ENCODE data around the gene SPN. TPM values are rescaled to one million over a fixed set of nuclear protein-coding genes. Genes with fewer than 3 reads are reported as not detected.
"Not testable (repeated sequence)": the region's sequence is repeated elsewhere in the genome, so short reads cannot be mapped to it uniquely, and the experiment has no call there.

SPN gene
- total RNA-seq, 4 donors from 2014 or later = 4.0 to 5.7 (median 4.7) TPM

GRCh38 chr16:29664091-29664921, 1.3 kb downstream of the SPN start:
- WGBS, 2 donors = 72 to 81% methylated on average over 35 of the region's 35 CpGs
- no peak for DNase-seq (ENCODE audit: low spot score in 2 of 2)
- H3K4me3 ChIP-seq (ENCODE audit: low read depth, poor library complexity, severe bottlenecking) = no peak overlapping the region
- TF ChIP-seq CTCF (IDR thresholded peaks at IDR 0.05) = no peak
- TF ChIP-seq POLR2A (IDR thresholded peaks at IDR 0.05) = no peak
- intact Hi-C loops (cut with DNase I; ENCODE audit: low total_unique reads) = no loop called here

GRCh38 chr16:29665294-29666077, 2.4 kb downstream of the SPN start:
- no peak overlapping the region for H3K4me3 ChIP-seq (ENCODE audit: low read depth, poor library complexity, severe bottlenecking)
- TF ChIP-seq CTCF (IDR thresholded peaks at IDR 0.05) = no peak
- TF ChIP-seq POLR2A (IDR thresholded peaks at IDR 0.05) = no peak
- WGBS, 2 donors = 58 to 71% methylated on average over 11 to 15 of the region's 15 CpGs
- intact Hi-C loops (cut with DNase I; ENCODE audit: low total_unique reads) = no loop called here
- no peak for DNase-seq (ENCODE audit: low spot score in 2 of 2)

GRCh38 chr16:29667322-29667610, 4.2 kb downstream of the SPN start:
- H3K4me3 ChIP-seq (ENCODE audit: low read depth, poor library complexity, severe bottlenecking); DNase-seq (ENCODE audit: low spot score in 2 of 2); intact Hi-C loops (cut with DNase I; ENCODE audit: low total_unique reads): not testable (repeated sequence)
- 88 to 91% methylated on average over 6 of the region's 6 CpGs for WGBS, 2 donors

- 93 to 94% methylated on average over 12 of the region's 12 CpGs for WGBS, 2 donors
- H3K4me3 ChIP-seq (ENCODE audit: low read depth, poor library complexity, severe bottlenecking) = no peak overlapping the region
- TF ChIP-seq CTCF (IDR thresholded peaks at IDR 0.05) (no peak), POLR2A (IDR thresholded peaks at IDR 0.05) (no peak)
- intact Hi-C loops (cut with DNase I; ENCODE audit: low total_unique reads) = no loop called here
- DNase-seq (ENCODE audit: low spot score in 2 of 2) = no peak
Measured at GRCh38 chr16:29667755-29668154, 4.7 kb downstream of the SPN start.

DNA sequence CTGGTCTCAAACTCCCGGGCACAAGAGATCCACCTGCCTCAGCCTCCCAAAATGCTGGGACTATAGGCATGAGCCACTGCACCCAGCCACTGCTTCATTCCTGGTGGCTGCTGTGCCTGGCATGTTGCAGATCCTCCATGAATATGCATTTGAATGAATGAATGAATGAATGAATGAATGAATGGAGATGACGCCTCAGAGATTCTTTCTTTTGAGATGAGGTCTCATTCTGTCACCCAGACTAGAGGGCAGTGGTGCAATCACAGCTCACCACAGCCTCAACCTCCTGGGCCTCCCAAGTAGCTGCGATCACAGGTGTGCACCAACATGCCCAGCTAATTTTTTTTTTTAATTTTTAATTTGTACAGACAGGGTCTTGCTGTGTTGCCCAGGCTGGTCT, 5.2 kb downstream of the SPN start:
- TF ChIP-seq POLR2A (IDR thresholded peaks at IDR 0.05) (no peak), CTCF (IDR thresholded peaks at IDR 0.05) (no peak)
- intact Hi-C loops (cut with DNase I; ENCODE audit: low total_unique reads) = no loop called here
- WGBS, 2 donors = 92 to 97% methylated on average over 3 of the region's 3 CpGs
- H3K4me3 ChIP-seq (ENCODE audit: low read depth, poor library complexity, severe bottlenecking) = no peak overlapping the region
- DNase-seq (ENCODE audit: low spot score in 2 of 2) = no peak

DNA sequence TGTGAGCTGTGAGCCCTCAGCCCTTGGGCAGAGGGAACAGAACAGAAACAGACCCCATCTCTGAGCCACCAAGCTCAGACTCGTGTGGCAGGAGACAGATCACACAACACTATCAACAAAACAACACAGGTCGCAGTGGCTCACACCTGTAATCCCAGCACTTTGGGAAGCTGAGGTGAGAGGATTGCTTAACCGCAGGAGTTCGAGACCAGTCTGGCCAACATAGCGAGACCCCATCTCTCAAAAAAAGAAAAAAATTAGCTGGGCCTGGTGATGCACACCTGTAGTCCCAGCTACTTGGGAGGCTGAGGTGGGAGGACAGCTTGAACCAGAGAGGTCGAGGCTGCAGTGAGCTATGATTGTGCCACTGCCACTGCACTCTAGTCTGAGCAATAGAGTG, 10.5 kb downstream of the SPN start:
- intact Hi-C loops (cut with DNase I; ENCODE audit: low total_unique reads) = no loop called here
- 92 to 94% methylated on average over 6 of the region's 6 CpGs for WGBS, 2 donors
- no peak for TF ChIP-seq POLR2A (IDR thresholded peaks at IDR 0.05)
- TF ChIP-seq CTCF (IDR thresholded peaks at IDR 0.05) = no peak
- H3K4me3 ChIP-seq (ENCODE audit: low read depth, poor library complexity, severe bottlenecking) = no peak overlapping the region
- no peak for DNase-seq (ENCODE audit: low spot score in 2 of 2)
